KMS-11 (cell line): Measurements from ENCODE around the gene ADAMTS12.

Source experiments
- H2AFZ ChIP-seq: fragments of 200-600 bp; sonication (generic); 2 replicates; pipeline ENCODE4 v1.6.1; 2016; ENCODE audit warnings: antibody characterized with exemption, mixed run types, low read depth
- H3K27ac ChIP-seq: fragments of 200-600 bp; sonication (generic); 2 replicates; pipeline ENCODE4 v1.6.1; 2016; ENCODE audit warnings: mild to moderate bottlenecking, mixed run types
- H3K27me3 ChIP-seq: fragments of 200-600 bp; sonication (generic); 2 replicates; pipeline ENCODE4 v1.6.1; 2017; ENCODE audit warnings: mild to moderate bottlenecking, low read depth, mixed run types, moderate library complexity; ENCODE audit not compliant: insufficient read depth
- H3K36me3 ChIP-seq: fragments of 200-600 bp; sonication (generic); 2 replicates; pipeline ENCODE4 v1.6.1; 2017; ENCODE audit warnings: mild to moderate bottlenecking, mixed run types; ENCODE audit not compliant: insufficient read depth
- H3K4me1 ChIP-seq: fragments of 200-600 bp; sonication (generic); 2 replicates; pipeline ENCODE4 v1.6.1; 2016; ENCODE audit warnings: mild to moderate bottlenecking, low read depth, mixed run types; ENCODE audit not compliant: poor library complexity, severe bottlenecking
- H3K4me2 ChIP-seq: fragments of 200-600 bp; sonication (generic); 2 replicates; pipeline ENCODE4 v1.7.0; 2016; ENCODE audit warnings: mild to moderate bottlenecking, mixed run types
- H3K4me3 ChIP-seq: fragments of 200-600 bp; sonication (generic); IDR thresholded peaks from 2 replicates; pipeline ENCODE4 v1.6.1; 2017; ENCODE audit warnings: low read depth, low read length, mixed read lengths; ENCODE audit not compliant: insufficient read depth
- H3K79me2 ChIP-seq: fragments of 200-600 bp; sonication (generic); 2 replicates; pipeline ENCODE4 v1.6.1; 2016; ENCODE audit warnings: low read depth, mixed run types; ENCODE audit not compliant: insufficient read depth
- H3K9ac ChIP-seq: fragments of 200-600 bp; sonication (generic); 2 replicates; pipeline ENCODE4 v1.6.1; 2016; ENCODE audit warnings: mild to moderate bottlenecking, mixed run types
- H4K20me1 ChIP-seq: fragments of 200-600 bp; sonication (generic); 2 replicates; pipeline ENCODE4 v1.6.1; 2016; ENCODE audit warnings: mild to moderate bottlenecking, mixed run types; ENCODE audit not compliant: insufficient read depth
- TF ChIP-seq, protein P1 (sequence below): fragments of 200-600 bp; sonication (generic); conservative IDR thresholded peaks from 2 replicates; pipeline ENCODE4 v1.6.1; 2017; ENCODE audit warnings: low read depth, mild to moderate bottlenecking, antibody characterized with exemption, low read length, moderate library complexity, mixed read lengths

ADAMTS12 gene

DNA sequence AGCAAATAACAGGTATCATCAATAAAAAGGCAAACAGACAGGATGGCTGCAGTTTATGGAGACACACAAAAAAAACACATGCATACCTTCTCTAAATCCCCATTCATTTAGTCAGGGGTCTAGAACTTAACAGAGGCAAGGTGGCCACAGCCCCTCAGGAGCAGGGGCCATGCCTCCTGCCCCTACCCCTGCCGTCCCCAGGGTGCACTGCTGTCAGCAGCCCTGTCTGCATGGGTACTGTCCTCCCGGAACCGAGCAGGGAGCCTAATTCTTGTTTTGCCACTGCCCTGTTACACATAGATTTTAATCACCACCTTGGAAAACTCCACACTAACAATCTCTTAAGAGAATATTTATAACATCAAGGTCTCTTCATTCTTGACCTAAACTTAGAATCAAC, 39.0 kb downstream of the ADAMTS12 start:
- H3K4me1 ChIP-seq = peaks cover 21% of the 10 kb centered on the region
- no peaks in the 10 kb centered on the region for H3K36me3 ChIP-seq
- H4K20me1 ChIP-seq = no peaks in the 10 kb centered on the region
- no peak overlapping the region for H3K4me3 ChIP-seq
- H3K27ac ChIP-seq = no peak overlapping the region
- H3K27me3 ChIP-seq = no peaks in the 10 kb centered on the region
- TF ChIP-seq, protein P1, sequence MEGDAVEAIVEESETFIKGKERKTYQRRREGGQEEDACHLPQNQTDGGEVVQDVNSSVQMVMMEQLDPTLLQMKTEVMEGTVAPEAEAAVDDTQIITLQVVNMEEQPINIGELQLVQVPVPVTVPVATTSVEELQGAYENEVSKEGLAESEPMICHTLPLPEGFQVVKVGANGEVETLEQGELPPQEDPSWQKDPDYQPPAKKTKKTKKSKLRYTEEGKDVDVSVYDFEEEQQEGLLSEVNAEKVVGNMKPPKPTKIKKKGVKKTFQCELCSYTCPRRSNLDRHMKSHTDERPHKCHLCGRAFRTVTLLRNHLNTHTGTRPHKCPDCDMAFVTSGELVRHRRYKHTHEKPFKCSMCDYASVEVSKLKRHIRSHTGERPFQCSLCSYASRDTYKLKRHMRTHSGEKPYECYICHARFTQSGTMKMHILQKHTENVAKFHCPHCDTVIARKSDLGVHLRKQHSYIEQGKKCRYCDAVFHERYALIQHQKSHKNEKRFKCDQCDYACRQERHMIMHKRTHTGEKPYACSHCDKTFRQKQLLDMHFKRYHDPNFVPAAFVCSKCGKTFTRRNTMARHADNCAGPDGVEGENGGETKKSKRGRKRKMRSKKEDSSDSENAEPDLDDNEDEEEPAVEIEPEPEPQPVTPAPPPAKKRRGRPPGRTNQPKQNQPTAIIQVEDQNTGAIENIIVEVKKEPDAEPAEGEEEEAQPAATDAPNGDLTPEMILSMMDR = no peak
- H3K4me2 ChIP-seq = no peak overlapping the region
- H3K79me2 ChIP-seq = no peaks in the 10 kb centered on the region
- no peak overlapping the region for H3K9ac ChIP-seq
- no peak overlapping the region for H2AFZ ChIP-seq

DNA sequence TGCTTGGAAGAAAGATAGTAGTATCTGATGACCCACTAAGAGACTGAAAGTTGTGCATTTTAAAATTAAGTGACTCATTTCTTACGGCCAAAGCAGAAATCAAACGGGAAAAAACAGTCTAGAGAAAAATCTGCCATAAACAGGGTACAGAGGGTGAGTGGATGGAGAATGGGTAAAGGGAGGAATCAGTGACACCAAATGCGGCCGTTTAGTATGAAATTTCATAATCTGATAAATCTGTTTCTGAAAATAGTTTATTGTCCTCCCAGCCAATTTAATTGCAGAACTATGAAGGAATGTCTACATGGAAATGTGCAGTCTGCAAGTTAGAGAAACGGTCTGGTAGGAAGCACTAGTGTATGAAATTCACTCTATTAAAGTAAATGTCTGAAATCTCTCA, 39.5 kb downstream of the ADAMTS12 start:
- no peak overlapping the region for H3K9ac ChIP-seq
- no peaks in the 10 kb centered on the region for H4K20me1 ChIP-seq
- peaks cover 21% of the 10 kb centered on the region for H3K4me1 ChIP-seq
- no peak overlapping the region for H2AFZ ChIP-seq
- no peaks in the 10 kb centered on the region for H3K79me2 ChIP-seq
- no peaks in the 10 kb centered on the region for H3K36me3 ChIP-seq
- no peak overlapping the region for H3K4me3 ChIP-seq
- no peaks in the 10 kb centered on the region for H3K27me3 ChIP-seq
- no peak overlapping the region for H3K27ac ChIP-seq
- TF ChIP-seq, protein P1 = no peak
- no peak overlapping the region for H3K4me2 ChIP-seq

DNA sequence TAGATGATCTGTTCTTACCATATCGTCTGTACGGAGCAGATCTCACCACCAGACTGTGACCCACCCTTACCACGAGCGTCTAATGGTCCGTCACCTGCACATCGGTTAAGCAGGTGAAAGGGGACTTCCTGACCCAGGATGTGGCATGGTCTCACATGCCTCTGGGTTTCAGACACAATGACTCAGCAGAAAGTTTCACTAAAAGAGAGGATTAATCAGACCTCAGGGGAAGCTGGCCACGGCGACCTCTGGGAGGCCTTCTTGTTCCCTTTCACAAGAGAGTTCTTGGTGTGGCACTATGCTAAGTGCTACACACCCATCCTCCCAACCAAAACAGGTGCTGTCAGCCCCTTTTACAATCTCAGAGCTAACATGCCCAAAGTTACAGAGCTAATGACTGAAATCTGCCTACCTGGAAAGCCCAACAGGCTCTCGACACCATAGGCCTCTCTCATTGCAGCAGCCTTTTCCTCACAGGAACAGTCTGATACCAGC, 41.6 kb downstream of the ADAMTS12 start:
- Histone ChIP-seq H2AFZ (peak overlapping the region; percentile 41), H3K9ac (peak overlapping the region; percentile 49; the same call in 1 of the 2 replicates), H3K4me3 (no peak overlapping the region), H3K27ac (peak overlapping the region; percentile 71), H3K79me2 (no peaks in the 10 kb centered on the region), H3K27me3 (no peaks in the 10 kb centered on the region), H4K20me1 (no peaks in the 10 kb centered on the region), H3K36me3 (no peaks in the 10 kb centered on the region), H3K4me1 (peaks cover 21% of the 10 kb centered on the region), H3K4me2 (peak overlapping the region; percentile 43)
- TF ChIP-seq, protein P1 = no peak

DNA sequence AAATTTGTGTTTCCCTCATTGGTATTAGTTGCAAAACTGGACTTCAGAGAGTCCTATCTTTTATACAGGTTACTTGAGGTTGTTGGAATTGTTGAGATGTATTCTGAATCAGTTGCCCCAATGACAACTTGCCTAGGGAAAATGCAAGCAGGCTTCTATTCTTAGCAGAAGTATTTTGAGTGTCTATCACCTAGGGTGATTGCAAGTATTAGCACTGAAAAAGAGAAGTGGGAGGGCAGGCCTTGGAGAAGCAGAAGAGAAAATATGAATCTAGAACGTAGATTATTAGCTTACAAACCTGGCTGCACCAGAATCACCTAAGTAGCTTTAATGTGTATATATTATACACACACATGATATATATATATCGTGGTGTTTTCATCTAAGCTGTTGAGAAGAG, 43.2 kb downstream of the ADAMTS12 start:
- H3K79me2 ChIP-seq = no peaks in the 10 kb centered on the region
- no peaks in the 10 kb centered on the region for H3K36me3 ChIP-seq
- H3K27ac ChIP-seq = no peak overlapping the region
- no peak overlapping the region for H2AFZ ChIP-seq
- peaks cover 24% of the 10 kb centered on the region for H3K4me1 ChIP-seq
- TF ChIP-seq, protein P1 = no peak
- H3K27me3 ChIP-seq = no peaks in the 10 kb centered on the region
- no peak overlapping the region for H3K9ac ChIP-seq
- no peaks in the 10 kb centered on the region for H4K20me1 ChIP-seq
- no peak overlapping the region for H3K4me2 ChIP-seq
- no peak overlapping the region for H3K4me3 ChIP-seq

DNA sequence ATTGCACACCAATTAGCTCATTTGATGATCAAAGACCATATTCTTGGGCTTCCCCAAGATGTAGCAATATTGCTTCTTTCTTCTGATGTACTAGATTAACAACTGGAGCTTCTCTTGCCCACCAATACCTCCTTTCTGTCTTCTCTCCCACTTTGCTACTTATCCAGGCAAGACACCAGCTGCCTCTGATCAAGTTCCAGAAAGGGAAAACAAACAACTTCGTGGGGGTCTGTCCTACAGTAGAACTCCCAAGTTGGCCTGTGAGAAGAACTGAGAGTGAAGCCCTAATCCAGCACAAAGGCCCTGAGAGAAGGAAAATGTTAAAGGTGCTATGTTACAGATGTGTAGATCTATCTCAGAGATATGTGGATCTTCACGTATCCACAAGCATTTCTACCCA, 44.9 kb downstream of the ADAMTS12 start:
- Histone ChIP-seq H3K79me2 (no peaks in the 10 kb centered on the region), H4K20me1 (no peaks in the 10 kb centered on the region), H3K36me3 (no peaks in the 10 kb centered on the region), H3K27me3 (no peaks in the 10 kb centered on the region), H3K9ac (no peak overlapping the region), H3K27ac (no peak overlapping the region), H2AFZ (no peak overlapping the region), H3K4me3 (no peak overlapping the region), H3K4me2 (no peak overlapping the region), H3K4me1 (peaks cover 24% of the 10 kb centered on the region)
- TF ChIP-seq, protein P1 = no peak
